ENCODE measurements around the gene CIDEA.

The CIDEA gene

DNA sequence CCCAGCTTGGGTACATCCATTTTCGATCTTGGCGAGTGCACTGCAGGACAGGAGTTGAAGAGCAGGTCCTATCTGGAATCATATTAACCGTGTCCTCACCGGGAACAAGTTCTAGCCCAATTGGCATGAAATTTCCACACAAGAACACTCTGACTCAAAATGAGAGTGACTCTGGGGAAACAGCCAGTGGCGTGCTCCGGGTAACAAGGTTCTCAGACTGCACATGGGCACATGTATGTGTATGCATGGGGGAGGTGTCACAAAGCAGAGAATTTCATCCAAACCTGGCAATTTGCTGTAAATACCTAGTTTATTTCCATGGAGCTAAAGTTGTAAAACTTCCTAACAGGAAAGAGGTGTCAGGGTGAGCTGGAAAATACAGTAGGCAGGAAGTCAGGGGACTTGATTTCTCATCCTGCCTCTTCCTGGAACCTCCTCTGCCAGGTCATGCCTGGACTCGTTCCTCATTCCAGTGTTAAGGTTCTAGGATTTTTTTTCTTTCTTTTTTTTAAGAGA lies 55.6 kb downstream of the CIDEA start:
- Histone ChIP-seq H4K20me1 (ENCODE audit: low read depth, low read length) (no peaks in the 10 kb centered on the region), H3K27ac (ENCODE audit: low read depth, low read length) (no peak overlapping the region), H2AFZ (ENCODE audit: low read depth, low read length, severe bottlenecking) (no peak overlapping the region), H3K4me2 (ENCODE audit: low read depth, low read length, poor library complexity, severe bottlenecking) (no peak overlapping the region), H3K27me3 (ENCODE audit: low read length) (no peaks in the 10 kb centered on the region), H3K9ac (ENCODE audit: low read length) (no peak overlapping the region), H3K79me2 (ENCODE audit: insufficient read depth, low read length) (no peaks in the 10 kb centered on the region), H3K9me2 (replicated peaks; ENCODE audit: insufficient read depth, low read length) (no peaks in the 10 kb centered on the region), H3F3A (ENCODE audit: insufficient read depth) (no peaks in the 10 kb centered on the region), H3K36me3 (ENCODE audit: low read length) (no peaks in the 10 kb centered on the region), H3K9me3 (ENCODE audit: insufficient read depth, low read length) (no peaks in the 10 kb centered on the region), H3K4me3 (ENCODE audit: insufficient read depth, low read length, poor library complexity, severe bottlenecking) (no peak overlapping the region)
- TF ChIP-seq, protein P1, sequence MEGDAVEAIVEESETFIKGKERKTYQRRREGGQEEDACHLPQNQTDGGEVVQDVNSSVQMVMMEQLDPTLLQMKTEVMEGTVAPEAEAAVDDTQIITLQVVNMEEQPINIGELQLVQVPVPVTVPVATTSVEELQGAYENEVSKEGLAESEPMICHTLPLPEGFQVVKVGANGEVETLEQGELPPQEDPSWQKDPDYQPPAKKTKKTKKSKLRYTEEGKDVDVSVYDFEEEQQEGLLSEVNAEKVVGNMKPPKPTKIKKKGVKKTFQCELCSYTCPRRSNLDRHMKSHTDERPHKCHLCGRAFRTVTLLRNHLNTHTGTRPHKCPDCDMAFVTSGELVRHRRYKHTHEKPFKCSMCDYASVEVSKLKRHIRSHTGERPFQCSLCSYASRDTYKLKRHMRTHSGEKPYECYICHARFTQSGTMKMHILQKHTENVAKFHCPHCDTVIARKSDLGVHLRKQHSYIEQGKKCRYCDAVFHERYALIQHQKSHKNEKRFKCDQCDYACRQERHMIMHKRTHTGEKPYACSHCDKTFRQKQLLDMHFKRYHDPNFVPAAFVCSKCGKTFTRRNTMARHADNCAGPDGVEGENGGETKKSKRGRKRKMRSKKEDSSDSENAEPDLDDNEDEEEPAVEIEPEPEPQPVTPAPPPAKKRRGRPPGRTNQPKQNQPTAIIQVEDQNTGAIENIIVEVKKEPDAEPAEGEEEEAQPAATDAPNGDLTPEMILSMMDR (IDR thresholded peaks at IDR 0.05; ENCODE audit: insufficient read depth, low read length, poor library complexity, severe bottlenecking): no peak
- no peak for TF ChIP-seq EZH2phosphoT487 (conservative IDR thresholded peaks at IDR 0.05; ENCODE audit: low read length)

DNA sequence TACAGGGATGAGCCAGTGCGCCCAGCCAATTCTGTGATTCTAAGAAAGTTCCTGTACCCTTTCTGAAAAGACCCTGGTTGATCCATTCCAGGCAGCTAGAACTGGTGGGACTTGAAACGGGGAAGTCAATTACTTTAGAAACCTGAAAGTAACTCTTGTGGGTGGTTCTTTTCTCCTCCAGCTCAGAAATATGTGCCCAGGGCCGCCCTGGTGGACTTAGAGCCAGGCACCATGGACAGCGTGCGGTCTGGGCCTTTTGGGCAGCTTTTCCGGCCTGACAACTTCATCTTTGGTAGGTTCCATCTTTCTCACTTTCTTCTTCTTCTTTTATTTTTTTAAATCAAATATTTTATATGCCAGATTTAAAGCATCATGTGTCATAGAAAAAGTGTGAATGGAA lies 56.6 kb downstream of the CIDEA start:
- H3K27ac ChIP-seq (ENCODE audit: low read depth, low read length): no peak overlapping the region
- H3K79me2 ChIP-seq (ENCODE audit: insufficient read depth, low read length): no peaks in the 10 kb centered on the region

DNA sequence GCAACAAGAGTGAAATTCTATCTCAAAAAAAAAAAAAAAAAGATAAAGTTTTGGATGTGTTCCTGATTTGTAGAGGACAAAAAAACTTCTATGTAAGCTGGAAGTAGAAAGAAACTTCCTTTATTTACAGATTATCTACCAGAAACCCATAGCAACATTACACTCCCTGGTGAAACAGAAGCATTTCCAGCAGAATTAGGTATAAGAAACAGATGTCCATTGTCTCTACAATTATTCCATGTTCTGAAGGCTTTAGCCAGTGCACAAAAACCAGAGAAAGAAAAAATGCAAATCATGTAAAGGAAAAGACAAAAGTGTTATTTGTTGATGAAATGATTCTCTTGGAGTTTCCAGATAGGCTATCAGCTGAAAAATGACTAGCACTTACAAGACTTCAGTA lies 58.8 kb downstream of the CIDEA start:
- Histone ChIP-seq H3K27me3 (ENCODE audit: low read length) (no peaks in the 10 kb centered on the region), H3K4me2 (ENCODE audit: low read depth, low read length, poor library complexity, severe bottlenecking) (no peak overlapping the region), H3K36me3 (ENCODE audit: low read length) (no peaks in the 10 kb centered on the region), H3F3A (ENCODE audit: insufficient read depth) (no peaks in the 10 kb centered on the region), H3K9ac (ENCODE audit: low read length) (no peak overlapping the region), H4K20me1 (ENCODE audit: low read depth, low read length) (no peaks in the 10 kb centered on the region), H3K79me2 (ENCODE audit: insufficient read depth, low read length) (no peaks in the 10 kb centered on the region), H2AFZ (ENCODE audit: low read depth, low read length, severe bottlenecking) (no peak overlapping the region), H3K27ac (ENCODE audit: low read depth, low read length) (no peak overlapping the region), H3K4me3 (ENCODE audit: insufficient read depth, low read length, poor library complexity, severe bottlenecking) (no peak overlapping the region), H3K9me2 (replicated peaks; ENCODE audit: insufficient read depth, low read length) (no peaks in the 10 kb centered on the region), H3K9me3 (ENCODE audit: insufficient read depth, low read length) (no peaks in the 10 kb centered on the region)
- TF ChIP-seq, protein P1 (IDR thresholded peaks at IDR 0.05; ENCODE audit: insufficient read depth, low read length, poor library complexity, severe bottlenecking): no peak
- no peak for TF ChIP-seq EZH2phosphoT487 (conservative IDR thresholded peaks at IDR 0.05; ENCODE audit: low read length)

More for the DNA sequence above, 56.6 kb downstream of the CIDEA start:
- no peaks in the 10 kb centered on the region for H3K9me3 ChIP-seq (ENCODE audit: insufficient read depth, low read length)
- H3K27me3 ChIP-seq (ENCODE audit: low read length): no peaks in the 10 kb centered on the region
- H3F3A ChIP-seq (ENCODE audit: insufficient read depth): no peaks in the 10 kb centered on the region
- no peaks in the 10 kb centered on the region for H4K20me1 ChIP-seq (ENCODE audit: low read depth, low read length)
- TF ChIP-seq EZH2phosphoT487 (conservative IDR thresholded peaks at IDR 0.05; ENCODE audit: low read length): no peak
- TF ChIP-seq, protein P1 (IDR thresholded peaks at IDR 0.05; ENCODE audit: insufficient read depth, low read length, poor library complexity, severe bottlenecking): no peak
- no peaks in the 10 kb centered on the region for H3K36me3 ChIP-seq (ENCODE audit: low read length)
- H3K4me2 ChIP-seq (ENCODE audit: low read depth, low read length, poor library complexity, severe bottlenecking): no peak overlapping the region
- H3K9ac ChIP-seq (ENCODE audit: low read length): no peak overlapping the region
- no peak overlapping the region for H2AFZ ChIP-seq (ENCODE audit: low read depth, low read length, severe bottlenecking)
- H3K4me3 ChIP-seq (ENCODE audit: insufficient read depth, low read length, poor library complexity, severe bottlenecking): no peak overlapping the region
- H3K9me2 ChIP-seq (replicated peaks; ENCODE audit: insufficient read depth, low read length): no peaks in the 10 kb centered on the region

Data from SU-DHL-6 (cell line).